Right renal cortex interstitium (tissue), 3 donors: Measurements from ENCODE around the gene CFAP70. TPM values are rescaled to one million over a fixed set of nuclear protein-coding genes. Genes with fewer than 3 reads are reported as not detected.

Source experiments
- DNase-seq, 3 donors: peaks; one replicate each; pipeline ENCODE4 v3.0.0-alpha.2; 2013; ENCODE audit warnings: low read depth in 3 of 3, low spot score in 2 of 3
- polyA plus RNA-seq, 3 donors: library from polyadenylated mRNA; unstranded; fragments of 120-200 nt; gene quantifications; one replicate each; pipeline ENCODE4 v1.2.1, GENCODE V29; 2013; ENCODE audit not compliant: insufficient read length in 3 of 3

Gene CFAP70
- polyA plus RNA-seq, 3 donors, result 12.0 to 14.1 (median 12.4) TPM

DNA sequence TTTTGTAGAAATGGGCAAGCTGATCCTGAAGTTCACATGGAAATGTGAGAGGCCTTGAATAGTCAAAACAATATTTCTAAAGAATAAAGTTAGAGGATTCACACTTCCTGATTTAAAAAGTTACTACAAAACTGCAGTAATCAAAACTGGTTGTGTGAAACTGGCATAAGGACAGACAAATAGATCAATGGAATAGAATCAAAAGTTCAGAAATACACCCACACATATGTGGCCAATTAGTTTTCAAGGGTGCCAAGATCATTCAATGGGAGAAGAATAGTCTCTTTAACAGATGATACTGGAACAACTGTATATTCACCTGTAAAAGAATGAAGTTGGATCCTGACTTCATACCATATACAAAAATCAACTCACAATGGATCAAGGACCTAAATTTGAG lies 139.3 kb downstream of the CFAP70 start:
- DNase-seq, result no peak

DNA sequence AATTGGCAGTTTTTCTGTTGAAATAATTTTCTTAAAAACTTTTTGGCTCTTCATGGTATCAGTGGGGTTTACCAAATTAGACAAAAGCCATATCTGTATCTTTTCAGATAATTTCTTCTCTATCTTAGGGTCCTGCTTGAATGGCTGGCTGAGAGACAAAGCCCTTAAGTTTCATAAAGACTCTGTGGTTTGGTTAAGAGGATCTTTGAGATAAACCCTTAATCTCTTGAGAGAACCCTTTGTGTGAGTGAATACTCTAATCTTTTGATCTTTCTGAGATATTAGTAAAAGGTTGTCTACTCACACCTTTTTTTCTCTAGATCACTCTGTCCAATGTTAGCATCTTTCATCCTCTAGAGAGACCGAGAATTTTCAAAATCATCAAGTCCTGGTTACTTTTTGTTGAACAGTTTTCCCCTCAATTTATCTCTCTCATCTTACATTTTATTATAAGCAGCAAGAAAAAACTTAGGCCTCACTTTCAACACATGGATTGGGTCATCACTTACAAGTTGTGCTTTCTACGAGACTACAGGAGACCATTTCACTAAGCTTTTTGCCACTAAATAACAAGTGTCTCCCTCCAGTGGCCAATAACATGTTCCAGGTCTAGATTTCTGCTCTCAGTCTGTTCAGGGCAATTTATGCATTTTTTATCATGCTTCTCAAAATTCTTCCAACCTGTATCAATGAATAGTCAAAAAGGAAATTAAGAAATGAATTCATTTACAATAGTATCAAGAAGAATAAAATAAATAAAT lies 140.1 kb downstream of the CFAP70 start:
- no peak for DNase-seq

DNA sequence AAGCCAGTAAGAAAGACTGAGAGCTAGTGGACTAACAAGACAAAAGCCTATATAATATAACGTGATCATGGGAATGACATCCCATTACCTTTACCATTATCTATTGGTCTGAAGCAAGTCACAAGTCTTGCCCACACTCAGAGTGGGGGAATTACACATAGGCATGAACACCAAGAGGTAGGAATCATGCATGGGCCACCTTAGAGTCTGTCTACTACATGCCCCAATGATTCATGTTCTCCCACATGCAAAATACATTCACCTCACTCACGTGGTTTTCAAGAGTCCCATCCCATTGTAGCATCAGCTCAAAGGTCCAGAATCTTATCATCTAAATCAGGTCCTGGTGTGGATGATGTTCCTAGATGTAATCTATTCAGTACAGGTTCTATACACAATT lies 141.0 kb downstream of the CFAP70 start:
- DNase-seq, result no peak

DNA sequence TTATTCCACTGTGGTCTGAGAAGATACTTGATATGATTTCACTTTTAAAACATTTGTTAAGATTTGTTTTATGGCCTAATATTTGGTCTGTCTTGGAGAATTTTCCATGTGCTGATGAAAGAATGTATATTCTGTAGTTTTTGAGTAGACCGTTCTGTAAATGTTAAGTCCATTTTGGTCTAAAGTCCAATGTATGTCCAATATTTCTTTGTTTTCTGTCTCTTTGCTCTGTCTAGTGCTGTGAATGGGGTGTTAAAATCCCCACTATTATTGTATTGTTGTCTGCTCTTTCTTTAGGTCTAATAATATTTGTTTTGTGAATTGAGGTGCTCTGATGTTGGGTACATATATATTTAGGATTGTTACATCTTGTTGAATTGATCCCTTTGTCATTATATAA lies 142.9 kb downstream of the CFAP70 start:
- no peak for DNase-seq

DNA sequence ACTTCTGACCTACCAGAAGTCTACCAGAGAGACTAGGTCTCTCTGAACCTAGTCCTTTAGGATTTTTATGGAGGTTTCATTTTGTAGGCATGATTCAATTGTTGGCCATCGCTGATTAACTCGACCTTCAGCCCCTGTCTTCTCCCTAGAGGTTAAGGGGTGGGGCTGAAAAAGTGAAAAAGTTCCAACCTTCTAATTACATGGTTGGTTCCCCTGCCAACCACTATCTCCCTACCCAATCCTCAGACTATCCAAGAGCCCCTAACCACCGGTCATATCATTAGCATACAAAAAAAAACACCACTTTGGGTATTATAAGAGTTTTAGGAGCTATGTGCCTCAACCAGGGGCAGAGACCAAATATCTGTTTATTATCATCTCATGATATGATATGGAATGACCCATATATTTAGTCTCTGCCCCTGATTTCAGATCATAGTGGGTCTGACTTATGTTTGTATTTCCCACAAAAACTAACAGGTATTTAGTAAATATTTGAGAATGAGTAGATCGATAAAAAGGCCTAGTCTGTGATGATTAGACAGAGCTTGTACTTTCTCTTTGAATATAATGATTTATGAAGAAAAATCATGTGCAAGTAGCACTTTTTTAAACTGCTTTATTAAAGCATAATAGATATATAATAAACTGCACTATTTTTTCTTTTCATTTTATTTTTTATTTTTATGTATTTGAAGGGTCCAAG lies 147.4 kb downstream of the CFAP70 start:
- no peak for DNase-seq

DNA sequence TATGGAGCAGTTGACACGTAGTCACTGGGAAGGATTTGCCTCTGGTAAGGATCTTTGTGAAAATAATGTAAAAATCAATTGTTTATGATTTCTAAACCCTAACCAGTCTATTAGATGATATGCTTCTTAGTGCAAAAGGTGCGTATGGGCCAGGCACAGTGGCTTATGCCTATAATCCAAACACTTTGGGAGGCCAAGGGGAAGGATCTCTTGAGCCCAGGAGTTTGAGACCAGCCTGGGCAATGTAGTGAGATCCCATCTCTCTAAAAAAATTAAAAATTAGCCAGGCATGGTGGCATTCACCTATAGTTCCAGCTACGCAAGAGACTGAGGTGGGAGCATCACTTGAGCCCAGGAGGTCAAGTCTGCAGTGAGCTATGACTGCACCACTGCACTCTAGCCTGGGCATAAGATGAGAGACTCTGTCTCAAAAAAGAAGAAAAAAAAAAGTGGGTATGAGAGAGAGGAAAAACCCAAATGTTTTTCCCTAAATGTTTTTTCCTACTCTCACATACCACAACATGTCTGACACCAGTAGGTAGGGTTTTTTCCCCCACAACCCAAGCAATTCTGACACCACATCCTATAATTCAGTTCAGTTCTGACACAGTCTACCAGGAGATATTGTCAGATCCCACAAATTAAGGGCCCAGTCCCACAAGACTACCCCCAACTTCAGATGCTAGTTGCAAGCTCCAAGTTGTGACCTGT lies 148.1 kb downstream of the CFAP70 start:
- no peak for DNase-seq

DNA sequence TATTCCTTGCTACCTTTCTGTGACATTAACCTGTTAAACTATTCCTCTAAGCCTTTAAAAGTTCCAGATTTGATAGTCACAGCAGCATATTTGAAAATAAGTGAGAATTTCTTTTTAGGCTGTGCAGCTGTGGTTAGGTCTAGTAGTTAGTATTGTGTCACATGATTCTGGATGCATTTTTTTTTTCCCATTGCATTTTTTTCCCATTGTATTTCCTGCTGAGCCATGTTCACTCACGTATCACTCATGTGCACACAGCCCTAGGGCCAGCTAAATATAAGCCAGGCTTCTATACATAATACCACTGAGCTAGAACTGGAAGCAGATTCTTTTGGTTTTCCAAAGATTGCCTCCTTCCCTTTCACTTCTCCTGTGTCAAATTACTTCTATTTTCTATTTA lies 149.0 kb downstream of the CFAP70 start:
- DNase-seq, result peak in 1 of 3 donors; percentile 2

DNA sequence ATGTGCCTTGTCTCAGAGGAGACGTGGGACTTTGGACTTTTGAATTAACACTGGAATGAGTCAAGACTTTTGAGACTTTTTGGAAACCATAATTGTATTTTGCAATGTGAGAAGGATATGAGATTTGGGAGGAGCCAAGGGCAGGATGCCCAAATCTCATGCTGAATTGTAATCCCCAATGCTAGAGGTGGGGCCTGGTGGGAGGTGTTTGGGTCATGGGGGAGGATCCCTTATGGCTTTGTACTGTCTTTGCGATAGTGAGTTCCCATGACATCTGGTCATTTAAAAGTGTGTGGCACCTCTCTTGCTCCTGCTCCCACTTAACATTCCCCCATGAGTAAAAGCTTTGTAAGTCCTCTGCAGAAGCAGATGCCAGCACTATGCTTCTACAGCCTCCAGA lies 150.8 kb downstream of the CFAP70 start:
- DNase-seq, result no peak

DNA sequence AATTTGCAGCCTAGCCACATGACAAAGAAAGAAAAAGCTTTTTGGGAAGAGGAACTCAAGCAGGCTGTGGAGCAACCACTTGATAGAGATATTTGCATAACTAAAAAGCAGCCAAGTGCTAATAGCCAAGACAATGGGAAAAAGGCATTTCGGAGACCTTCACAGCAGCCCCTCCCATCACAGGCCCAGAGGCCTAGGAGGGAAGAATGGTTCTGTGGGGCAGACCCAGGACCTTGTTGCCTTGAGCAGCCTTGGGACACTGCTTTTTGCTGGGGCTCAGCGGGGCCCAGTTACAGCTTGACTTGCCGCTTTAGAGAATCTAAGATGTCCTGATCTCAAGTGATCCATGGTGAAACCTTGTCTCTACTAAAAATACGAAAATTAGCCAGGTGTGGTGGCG lies 152.3 kb downstream of the CFAP70 start:
- DNase-seq, result no peak

DNA sequence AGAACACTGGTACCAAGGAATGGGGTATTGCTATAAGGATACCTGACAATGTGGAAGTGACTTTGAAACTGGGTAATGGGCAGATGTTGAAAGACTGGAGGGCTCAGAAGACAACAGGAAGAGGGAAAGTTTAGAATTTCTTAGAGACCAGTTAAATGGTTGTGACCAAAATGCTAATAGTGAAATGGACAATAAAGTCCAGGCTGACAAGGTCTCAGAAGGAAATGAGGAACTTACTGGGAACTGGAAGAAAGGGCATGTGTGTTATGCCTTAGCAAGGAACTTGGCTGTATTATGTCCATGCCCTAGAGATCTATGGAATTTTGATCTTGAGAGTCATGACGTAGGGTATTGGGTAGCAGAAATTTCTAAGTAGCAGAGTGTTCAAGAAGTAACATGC lies 152.8 kb downstream of the CFAP70 start:
- DNase-seq, result no peak

DNA sequence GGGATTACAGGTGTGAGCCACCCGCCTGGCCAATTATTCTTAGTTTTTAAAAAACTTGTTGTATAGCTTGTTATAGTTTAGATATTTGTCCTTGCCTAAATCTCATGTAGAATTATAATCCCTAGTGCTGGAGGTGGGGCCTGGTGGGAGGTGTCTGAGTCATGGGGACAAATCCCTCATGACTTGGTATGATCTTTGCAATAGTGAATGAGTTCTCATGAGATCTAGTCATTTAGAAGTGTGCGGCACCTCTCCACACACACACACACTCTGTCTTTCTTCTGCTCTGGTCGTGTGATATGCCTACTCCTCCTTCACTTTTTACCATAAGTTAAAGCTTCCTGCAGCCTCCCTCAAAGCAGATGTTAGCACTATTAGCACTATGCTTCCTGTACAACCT lies 153.6 kb downstream of the CFAP70 start:
- no peak for DNase-seq

Other genes starting within 250 kb of the CFAP70 start
- gene NUDT13, start 248.4 kb downstream of the CFAP70 start, polyA plus RNA-seq, result 1 to 10 TPM; 5.2 to 5.7 (median 5.6) TPM
- 10 to 100 TPM; 38.8 to 42.6 (median 41.3) TPM for gene ECD, start 190.9 kb downstream of the CFAP70 start, polyA plus RNA-seq
- 10 to 100 TPM; 41.3 to 45.1 (median 41.4) TPM for gene FAM149B1, start 190.7 kb downstream of the CFAP70 start, polyA plus RNA-seq
- gene DNAJC9, start 111.6 kb downstream of the CFAP70 start, polyA plus RNA-seq, result 10 to 100 TPM; 27.4 to 34.2 (median 33.6) TPM
- 10 to 100 TPM; 73.1 to 80.8 (median 80.3) TPM for gene MRPS16, start 106.2 kb downstream of the CFAP70 start, polyA plus RNA-seq
- gene ANXA7, start 55.2 kb upstream of the CFAP70 start, polyA plus RNA-seq, result 100 to 1,000 TPM in 1 of 3 donors, 10 to 100 TPM in 2; 95.7 to 103 (median 99.3) TPM
- gene MSS51, start 74.7 kb upstream of the CFAP70 start, polyA plus RNA-seq, result 1 to 10 TPM; 1.7 to 1.8 (median 1.8) TPM
- gene PPP3CB, start 137.2 kb upstream of the CFAP70 start, polyA plus RNA-seq, result 10 to 100 TPM; 65.5 to 66.2 (median 66.0) TPM
- gene USP54, start 232.5 kb upstream of the CFAP70 start, polyA plus RNA-seq, result 10 to 100 TPM; 35.5 to 40.3 (median 35.8) TPM